Trophoblast cell (in vitro differentiated cells and primary cell): Measurements from ENCODE around the gene AQP1.

ENCODE experiments used
- DNase-seq, 2 donors: peaks; one replicate each; pipeline ENCODE4 v3.0.0-alpha.2; 2016
- H2AFZ ChIP-seq: 2 replicates; pipeline ENCODE4 v1.6.1; 2013; ENCODE audit warnings: low read length, moderate library complexity, mild to moderate bottlenecking; ENCODE audit not compliant: insufficient read depth, poor library complexity
- H2AK5ac ChIP-seq: 2 replicates; pipeline ENCODE4 v1.6.1; 2013; ENCODE audit warnings: mild to moderate bottlenecking, low read length
- H2BK120ac ChIP-seq: 2 replicates; pipeline ENCODE4 v1.6.1; 2013; ENCODE audit warnings: low read length, mild to moderate bottlenecking, moderate library complexity; ENCODE audit not compliant: insufficient read depth, poor library complexity
- H2BK12ac ChIP-seq: 2 replicates; pipeline ENCODE4 v1.6.1; 2013; ENCODE audit warnings: mild to moderate bottlenecking, low read length, moderate library complexity
- H2BK5ac ChIP-seq: 2 replicates; pipeline ENCODE4 v1.6.1; 2013; ENCODE audit warnings: low read length, low read depth, moderate library complexity, mild to moderate bottlenecking; ENCODE audit not compliant: poor library complexity
- H3K14ac ChIP-seq: 2 replicates; pipeline ENCODE4 v1.6.1; 2013; ENCODE audit warnings: mild to moderate bottlenecking, low read length
- H3K18ac ChIP-seq: 2 replicates; pipeline ENCODE4 v1.6.1; 2013; ENCODE audit warnings: mild to moderate bottlenecking, low read length
- H3K23ac ChIP-seq: 2 replicates; pipeline ENCODE4 v1.6.1; 2013; ENCODE audit warnings: low read length
- H3K27ac ChIP-seq: 2 replicates; pipeline ENCODE4 v1.5.1; 2013; ENCODE audit warnings: low read depth, mild to moderate bottlenecking, inconsistent platforms, low read length, moderate library complexity
- H3K27me3 ChIP-seq: 2 replicates; pipeline ENCODE4 v1.6.1; 2013; ENCODE audit warnings: inconsistent platforms, mild to moderate bottlenecking, low read length, moderate library complexity; ENCODE audit not compliant: insufficient read depth
- H3K36me3 ChIP-seq, 2 experiments: 1 replicate in 1 of 2; 2 replicates in 1 of 2; pipeline ENCODE4 v1.6.1; 2013; ENCODE audit warnings: low read length in 2 of 2, mild to moderate bottlenecking in 2 of 2, moderate library complexity in 1 of 2; ENCODE audit not compliant: insufficient read depth in 2 of 2, control insufficient read depth in 1 of 2
- H3K4ac ChIP-seq: 2 replicates; pipeline ENCODE4 v1.6.1; 2013; ENCODE audit warnings: low read depth, mild to moderate bottlenecking, low read length, moderate library complexity
- H3K4me1 ChIP-seq, 2 experiments: 1 replicate in 1 of 2; 2 replicates in 1 of 2; pipeline ENCODE4 v1.6.1; 2013; ENCODE audit warnings: low read length in 2 of 2, mild to moderate bottlenecking in 2 of 2, moderate library complexity in 1 of 2; ENCODE audit not compliant: insufficient read depth in 2 of 2, control insufficient read depth in 1 of 2
- H3K4me2 ChIP-seq: 2 replicates; pipeline ENCODE4 v1.6.1; 2013; ENCODE audit warnings: inconsistent platforms, mild to moderate bottlenecking, low read length, moderate library complexity
- H3K4me3 ChIP-seq: 2 replicates; pipeline ENCODE4 v1.5.1; 2013; ENCODE audit warnings: mild to moderate bottlenecking, low read depth, low read length, inconsistent platforms
- H3K79me1 ChIP-seq: one replicate; pipeline ENCODE4 v1.6.1; 2013; ENCODE audit warnings: low read length
- H3K79me2 ChIP-seq: 2 replicates; pipeline ENCODE4 v1.6.1; 2013; ENCODE audit warnings: low read length, mild to moderate bottlenecking; ENCODE audit not compliant: control insufficient read depth, insufficient read depth, poor library complexity
- H3K9ac ChIP-seq: 2 replicates; pipeline ENCODE4 v1.6.1; 2013; ENCODE audit warnings: mild to moderate bottlenecking, low read length
- H3K9me3 ChIP-seq: 2 replicates; pipeline ENCODE4 v1.6.1; 2013; ENCODE audit warnings: low read depth, mild to moderate bottlenecking, control low read depth, inconsistent platforms, low read length; ENCODE audit not compliant: insufficient read depth
- H4K12ac ChIP-seq: 2 replicates; pipeline ENCODE4 v1.6.1; 2013; ENCODE audit warnings: low read depth, mild to moderate bottlenecking, low read length, moderate library complexity
- H4K8ac ChIP-seq: 2 replicates; pipeline ENCODE4 v1.6.1; 2013; ENCODE audit warnings: low read depth, mild to moderate bottlenecking, low read length, moderate library complexity
- H4K91ac ChIP-seq: one replicate; pipeline ENCODE4 v1.6.1; 2013; ENCODE audit warnings: low read depth, mild to moderate bottlenecking, low read length, moderate library complexity
- WGBS: extraction: QIAGEN DNeasy Blood & Tissue Kit; methylation state at CpG from one replicate; pipeline ENCODE4 v1.1.7; 2013; ENCODE audit warnings: missing lambda C conversion rate; ENCODE audit not compliant: insufficient read length, insufficient coverage; ENCODE audit errors: extremely low coverage; 5-methylcytosine and 5-hydroxymethylcytosine counted together

Gene AQP1

DNA sequence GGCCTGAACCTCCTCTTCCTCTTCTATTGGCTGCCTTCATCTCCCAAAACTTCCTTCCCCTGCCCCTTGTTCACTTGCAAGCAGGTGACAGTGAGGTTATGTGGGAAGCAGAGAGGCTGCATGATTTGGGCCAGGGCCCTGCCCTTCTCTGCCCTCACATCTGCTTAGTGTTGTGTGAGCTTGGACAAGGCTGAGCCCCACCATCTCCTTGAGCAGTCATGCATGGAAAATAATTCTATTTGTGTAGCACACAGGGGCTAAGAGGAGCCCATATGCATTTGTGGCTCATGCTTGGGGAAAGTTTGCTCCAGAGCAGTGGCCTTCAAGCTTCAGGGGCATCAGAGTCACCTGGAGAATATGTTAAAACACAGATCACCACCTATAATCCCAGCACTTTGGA lies 26.8 kb upstream of the AQP1 start:
- Histone ChIP-seq H2AFZ (no peak overlapping the region), H3K9ac (no peak overlapping the region), H2BK5ac (no peak overlapping the region), H3K4me1 (peaks cover 18 to 21% of the 10 kb centered on the region in 2 experiments), H3K27ac (no peak overlapping the region), H3K27me3 (no peaks in the 10 kb centered on the region), H2BK120ac (no peak overlapping the region), H3K4ac (no peak overlapping the region), H3K4me3 (no peak overlapping the region), H3K9me3 (no peaks in the 10 kb centered on the region), H4K91ac (no peak overlapping the region), H3K4me2 (no peak overlapping the region), H3K23ac (no peak overlapping the region), H4K8ac (no peak overlapping the region), H3K36me3 (no peaks in the 10 kb centered on the region), H2BK12ac (no peak overlapping the region), H3K14ac (no peak overlapping the region), H3K79me2 (no peaks in the 10 kb centered on the region), H2AK5ac (no peak overlapping the region), H3K18ac (no peak overlapping the region), H3K79me1 (peaks cover 4% of the 10 kb centered on the region), H4K12ac (no peak overlapping the region)
- DNase-seq, result no peak

DNA sequence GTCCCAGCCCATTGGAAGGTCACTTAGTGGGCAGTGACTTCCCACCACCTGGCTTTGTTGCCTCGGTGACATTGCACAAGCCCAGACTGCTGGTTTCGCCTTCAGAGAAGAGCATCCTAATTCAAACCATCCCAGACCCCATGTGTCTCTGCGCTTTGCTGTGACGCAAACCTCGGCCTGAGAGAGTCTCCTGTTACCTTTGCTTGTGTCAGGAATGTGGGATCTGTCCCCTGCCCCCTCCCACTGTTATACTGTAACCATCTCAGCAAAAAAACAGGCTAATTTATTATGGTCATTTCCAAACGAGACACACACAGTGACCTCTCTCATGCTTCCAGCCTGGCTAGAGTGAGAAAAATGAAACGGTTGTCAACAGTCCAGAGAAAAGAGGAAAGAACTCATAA lies 25.0 kb upstream of the AQP1 start:
- WGBS, result no CpG with 5 or more reads among the region's 7 CpGs

DNA sequence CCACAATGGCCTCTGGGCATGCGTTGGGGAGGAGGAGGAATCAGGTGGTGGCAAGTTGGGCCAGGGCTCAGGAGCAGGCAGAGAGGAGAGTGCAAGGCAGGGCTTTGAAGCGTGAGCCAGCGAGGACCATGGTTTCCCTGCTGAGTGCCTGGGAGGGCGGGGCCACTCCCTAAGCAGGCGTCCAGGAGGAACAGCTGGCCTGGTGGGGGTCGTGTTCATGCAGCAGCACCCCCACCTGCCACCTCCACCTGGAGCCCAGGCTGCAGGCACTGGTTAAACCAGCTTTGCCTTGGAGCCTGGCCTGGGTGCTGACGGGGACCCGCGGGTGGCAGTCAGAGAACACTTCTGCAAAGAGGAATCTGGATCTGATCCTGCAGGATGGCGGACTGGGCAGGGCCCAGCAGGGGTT lies 24.2 kb upstream of the AQP1 start:
- H3K4me2 ChIP-seq, result no peak overlapping the region
- no peak overlapping the region for H3K23ac ChIP-seq
- no peak overlapping the region for H3K9ac ChIP-seq
- no peak overlapping the region for H2BK120ac ChIP-seq
- H2BK5ac ChIP-seq, result no peak overlapping the region
- no peak overlapping the region for H2BK12ac ChIP-seq
- H3K4me3 ChIP-seq, result no peak overlapping the region
- DNase-seq, result peak in 1 of 2 donors; percentile 22
- no peak overlapping the region for H4K91ac ChIP-seq
- WGBS, result no CpG with 5 or more reads among the region's 10 CpGs
- no peaks in the 10 kb centered on the region for H3K79me1 ChIP-seq
- no peak overlapping the region for H3K27ac ChIP-seq
- no peaks in the 10 kb centered on the region for H3K9me3 ChIP-seq
- H3K27me3 ChIP-seq, result no peaks in the 10 kb centered on the region
- H3K4me1 ChIP-seq, result peaks cover 4 to 7% of the 10 kb centered on the region in 2 experiments
- no peak overlapping the region for H2AK5ac ChIP-seq
- no peak overlapping the region for H3K4ac ChIP-seq
- no peak overlapping the region for H4K12ac ChIP-seq
- no peaks in the 10 kb centered on the region for H3K36me3 ChIP-seq
- H3K18ac ChIP-seq, result no peak overlapping the region
- H4K8ac ChIP-seq, result no peak overlapping the region
- no peak overlapping the region for H3K14ac ChIP-seq
- H2AFZ ChIP-seq, result no peak overlapping the region
- H3K79me2 ChIP-seq, result no peaks in the 10 kb centered on the region

More for the DNA sequence above, 25.0 kb upstream of the AQP1 start:
- Histone ChIP-seq H4K8ac (no peak overlapping the region), H2BK120ac (no peak overlapping the region), H4K91ac (no peak overlapping the region), H3K27ac (no peak overlapping the region), H3K9ac (no peak overlapping the region), H2AFZ (no peak overlapping the region), H3K14ac (no peak overlapping the region), H3K79me1 (no peaks in the 10 kb centered on the region), H3K36me3 (no peaks in the 10 kb centered on the region), H3K9me3 (no peaks in the 10 kb centered on the region), H4K12ac (no peak overlapping the region), H3K4me2 (no peak overlapping the region), H3K27me3 (no peaks in the 10 kb centered on the region), H3K4me3 (no peak overlapping the region), H2BK12ac (no peak overlapping the region), H3K18ac (no peak overlapping the region), H2AK5ac (no peak overlapping the region), H3K23ac (no peak overlapping the region), H3K79me2 (no peaks in the 10 kb centered on the region), H3K4me1 (peaks cover 7 to 8% of the 10 kb centered on the region in 2 experiments), H3K4ac (no peak overlapping the region), H2BK5ac (no peak overlapping the region)
- no peak for DNase-seq

DNA sequence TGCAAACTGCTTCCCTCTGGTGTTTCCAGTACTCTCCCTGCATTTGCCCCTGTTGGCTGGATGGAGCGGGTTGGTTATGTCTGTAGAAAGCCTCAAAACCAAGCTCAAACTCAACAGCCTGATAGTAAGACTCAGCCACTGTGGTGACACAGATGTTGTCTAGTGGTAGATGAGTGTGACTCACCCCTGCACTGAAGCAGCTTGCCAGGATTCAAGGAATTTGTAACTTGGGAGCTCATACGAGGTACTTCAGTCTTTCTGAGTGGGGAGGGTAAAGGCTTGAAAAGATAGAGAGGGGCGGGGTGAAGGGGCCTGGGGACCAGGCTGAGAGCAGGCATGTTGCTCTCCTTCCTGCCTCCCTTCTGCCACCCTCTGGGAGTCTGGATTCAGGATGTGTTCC lies 22.9 kb upstream of the AQP1 start:
- Histone ChIP-seq H3K27me3 (no peaks in the 10 kb centered on the region), H3K4me1 (peaks cover 4 to 7% of the 10 kb centered on the region in 2 experiments), H3K4ac (no peak overlapping the region), H3K4me2 (no peak overlapping the region), H3K36me3 (no peaks in the 10 kb centered on the region), H3K18ac (no peak overlapping the region), H3K9ac (no peak overlapping the region), H2BK12ac (no peak overlapping the region), H4K12ac (no peak overlapping the region), H2BK5ac (no peak overlapping the region), H2BK120ac (no peak overlapping the region), H3K4me3 (no peak overlapping the region), H3K23ac (no peak overlapping the region), H4K91ac (no peak overlapping the region), H3K79me1 (no peaks in the 10 kb centered on the region), H2AK5ac (no peak overlapping the region), H4K8ac (no peak overlapping the region), H2AFZ (no peak overlapping the region), H3K9me3 (peaks cover 3% of the 10 kb centered on the region), H3K14ac (no peak overlapping the region), H3K27ac (no peak overlapping the region), H3K79me2 (no peaks in the 10 kb centered on the region)
- DNase-seq, result peak; percentile 42 to 61
- WGBS, result no CpG with 5 or more reads among the region's 3 CpGs
